ENCODE measurements around the gene EDN3. TPM values are rescaled to one million over a fixed set of nuclear protein-coding genes. Genes with fewer than 3 reads are reported as not detected.

The EDN3 gene
- total RNA-seq, 4 donors from 2014 or later = 3.7 to 18.0 (median 11.7) TPM

- intact Hi-C loops (cut with DNase I) = no loop called here
- TF ChIP-seq POLR2A (IDR thresholded peaks at IDR 0.05; ENCODE audit: low read depth) (no peak), POLR2AphosphoS5 (IDR thresholded peaks at IDR 0.05) (no peak), CTCF (IDR thresholded peaks at IDR 0.05) (no peak), EP300 (IDR thresholded peaks at IDR 0.05) (no peak)
- Histone ChIP-seq H3K36me3 (no peaks in the 10 kb centered on the region), H3K27me3 (peaks cover 0 to 53% (median 2%) of the 10 kb centered on the region in 4 donors), H3K4me3 (no peak overlapping the region), H3K9me3 (no peaks in the 10 kb centered on the region), H3K4me1 (no peaks in the 10 kb centered on the region), H3K27ac (replicated peaks in 1 of 4) (no peak overlapping the region)
- DNase-seq (ENCODE audit: extremely low spot score) = no peak
- WGBS = 38% methylated on average over 2 of the region's 2 CpGs
Observed at GRCh38 chr20:59258221-59258621, 42.2 kb upstream of the EDN3 start.

GRCh38 chr20:59259946-59260345 is 40.5 kb upstream of the EDN3 start:
- Histone ChIP-seq H3K9me3 (no peaks in the 10 kb centered on the region), H3K36me3 (no peaks in the 10 kb centered on the region), H3K27ac (replicated peaks in 1 of 4) (no peak overlapping the region), H3K4me1 (no peaks in the 10 kb centered on the region), H3K27me3 (peaks cover 0 to 51% (median under 1%) of the 10 kb centered on the region in 4 donors), H3K4me3 (no peak overlapping the region)
- 82% methylated on average over 2 of the region's 2 CpGs for WGBS
- intact Hi-C loops (cut with DNase I) = no loop called here
- no peak for DNase-seq (ENCODE audit: extremely low spot score)
- no peak for TF ChIP-seq EP300 (IDR thresholded peaks at IDR 0.05)

- H3K27me3 ChIP-seq = peaks cover 0 to 60% (median 1%) of the 10 kb centered on the region in 4 donors
- intact Hi-C loops (cut with DNase I) = no loop called here
Observed at GRCh38 chr20:59265298-59265697, 35.1 kb upstream of the EDN3 start.

GRCh38 chr20:59268870-59269269 is 31.5 kb upstream of the EDN3 start:
- 62% methylated on average over 3 of the region's 3 CpGs for WGBS
- Histone ChIP-seq H3K27me3 (peaks cover 0 to 49% (median 1%) of the 10 kb centered on the region in 4 donors), H3K4me1 (no peaks in the 10 kb centered on the region), H3K9me3 (no peaks in the 10 kb centered on the region), H3K27ac (replicated peaks in 1 of 4) (no peak overlapping the region), H3K36me3 (no peaks in the 10 kb centered on the region), H3K4me3 (no peak overlapping the region)
- intact Hi-C loops (cut with DNase I) = no loop called here
- no peak for DNase-seq (ENCODE audit: extremely low spot score)
- TF ChIP-seq POLR2AphosphoS5 (IDR thresholded peaks at IDR 0.05) (no peak), EP300 (IDR thresholded peaks at IDR 0.05) (no peak), CTCF (IDR thresholded peaks at IDR 0.05) (no peak), POLR2A (IDR thresholded peaks at IDR 0.05; ENCODE audit: low read depth) (no peak)

More at GRCh38 chr20:59265298-59265697, 35.1 kb upstream of the EDN3 start:
- Histone ChIP-seq H3K4me1 (no peaks in the 10 kb centered on the region), H3K27ac (replicated peaks in 1 of 4) (no peak overlapping the region), H3K36me3 (no peaks in the 10 kb centered on the region), H3K9me3 (no peaks in the 10 kb centered on the region), H3K4me3 (no peak overlapping the region)
- no peak for DNase-seq (ENCODE audit: extremely low spot score)
- TF ChIP-seq POLR2A (IDR thresholded peaks at IDR 0.05; ENCODE audit: low read depth) (no peak), EP300 (IDR thresholded peaks at IDR 0.05) (no peak), CTCF (IDR thresholded peaks at IDR 0.05) (no peak), POLR2AphosphoS5 (IDR thresholded peaks at IDR 0.05) (no peak)

GRCh38 chr20:59269411-59270025 is 30.9 kb upstream of the EDN3 start:
- Histone ChIP-seq H3K9me3 (no peaks in the 10 kb centered on the region), H3K4me3 (no peak overlapping the region), H3K27ac (replicated peaks in 1 of 4) (no peak overlapping the region), H3K4me1 (no peaks in the 10 kb centered on the region), H3K27me3 (peaks cover 0 to 52% (median 1%) of the 10 kb centered on the region in 4 donors), H3K36me3 (no peaks in the 10 kb centered on the region)
- intact Hi-C loops (cut with DNase I) = no loop called here
- TF ChIP-seq CTCF (IDR thresholded peaks at IDR 0.05) = no peak
- no peak for TF ChIP-seq POLR2A (IDR thresholded peaks at IDR 0.05; ENCODE audit: low read depth)
- TF ChIP-seq EP300 (IDR thresholded peaks at IDR 0.05) = no peak
- no peak for TF ChIP-seq POLR2AphosphoS5 (IDR thresholded peaks at IDR 0.05)
- DNase-seq (ENCODE audit: extremely low spot score) = no peak
- 64% methylated on average over 4 of the region's 4 CpGs for WGBS
